GM18519 (cell line): Measurements from ENCODE around the gene CD200.
"Not testable (repeated sequence)": the region's sequence is repeated elsewhere in the genome, so short reads cannot be mapped to it uniquely, and the experiment has no call there.

Experiments used
- ATAC-seq: cut with Tn5 transposase; IDR thresholded peaks from one replicate; pipeline ENCODE4 v1.9.1; 2021; ENCODE audit warnings: mild to moderate bottlenecking, moderate library complexity; ENCODE audit not compliant: unreplicated experiment, low FRiP score

CD200 gene

DNA sequence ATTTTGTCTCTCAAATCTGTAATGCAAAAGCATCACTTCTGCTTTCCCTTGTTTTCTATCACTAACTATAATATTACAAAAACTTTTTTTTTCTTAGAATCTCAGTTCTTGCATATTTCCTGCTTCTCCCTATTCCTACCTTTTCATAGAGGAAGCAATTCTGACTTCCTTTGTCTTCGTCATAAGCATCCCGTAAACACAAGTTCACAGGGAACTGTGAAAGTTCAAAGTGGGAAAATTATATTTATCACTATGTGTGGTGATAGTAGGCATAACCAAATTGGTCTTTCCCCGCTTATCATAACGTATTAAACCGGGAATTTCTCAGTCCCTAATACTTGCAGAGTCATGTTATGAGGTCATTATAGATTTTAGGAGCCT is 22.3 kb downstream of the CD200 start:
- ATAC-seq = no peak

DNA sequence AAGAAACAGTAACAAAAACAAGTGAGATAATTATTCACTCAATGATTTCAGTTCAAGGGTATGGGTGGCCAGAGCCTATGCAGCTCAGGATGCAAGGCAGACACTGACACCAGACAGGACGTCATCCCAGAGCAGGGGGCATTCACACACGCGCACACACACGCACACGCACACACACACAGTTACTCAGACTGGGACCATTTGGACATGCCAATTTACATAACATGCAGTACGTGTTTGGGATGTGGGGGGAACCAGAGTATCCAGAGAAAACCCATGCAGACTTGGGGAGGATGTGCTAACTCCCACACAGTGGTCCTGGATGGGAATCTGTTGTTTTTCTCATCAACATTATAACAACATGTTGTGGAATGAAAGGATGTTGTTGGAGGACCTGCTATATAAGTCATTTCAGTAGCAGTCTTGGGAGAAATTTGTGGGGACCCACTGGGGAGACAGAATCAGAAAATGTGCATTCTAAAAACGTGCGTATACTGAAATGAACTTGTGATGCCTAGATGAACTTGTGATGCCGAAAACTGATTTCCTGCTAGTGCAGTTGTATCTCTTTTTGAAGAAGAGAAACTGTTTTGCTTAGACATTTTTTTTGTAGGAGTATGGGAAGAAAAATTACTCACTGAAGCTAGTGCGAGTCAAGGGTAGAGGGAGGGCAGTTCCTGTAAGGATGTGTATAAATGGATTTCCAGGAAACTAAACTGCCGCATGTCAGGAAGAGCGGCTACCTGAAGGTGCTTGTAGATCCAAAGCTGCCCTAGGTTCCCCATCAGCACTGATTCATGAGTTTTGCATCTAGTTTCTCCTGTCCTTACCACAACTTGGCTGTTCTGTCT is 25.2 kb downstream of the CD200 start:
- no peak for ATAC-seq

DNA sequence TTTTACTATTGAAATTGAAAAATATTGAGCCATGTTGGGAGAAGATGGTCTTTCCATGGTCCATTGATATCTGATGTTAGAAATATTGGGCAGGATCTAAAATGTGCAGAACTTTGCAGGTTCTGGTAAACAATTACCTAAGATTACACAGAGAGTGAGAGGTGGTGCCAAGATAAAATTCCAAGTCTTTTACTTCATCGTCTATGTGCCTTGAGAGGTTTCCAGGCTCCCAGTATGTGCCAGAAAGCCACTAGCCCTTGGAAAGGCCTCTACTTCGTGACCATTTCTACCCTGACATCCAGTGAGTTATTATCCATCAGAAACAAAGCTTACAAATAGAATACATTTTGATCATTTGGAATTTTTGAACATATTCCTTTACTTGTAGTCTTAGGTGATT is 27.6 kb downstream of the CD200 start:
- no peak for ATAC-seq

DNA sequence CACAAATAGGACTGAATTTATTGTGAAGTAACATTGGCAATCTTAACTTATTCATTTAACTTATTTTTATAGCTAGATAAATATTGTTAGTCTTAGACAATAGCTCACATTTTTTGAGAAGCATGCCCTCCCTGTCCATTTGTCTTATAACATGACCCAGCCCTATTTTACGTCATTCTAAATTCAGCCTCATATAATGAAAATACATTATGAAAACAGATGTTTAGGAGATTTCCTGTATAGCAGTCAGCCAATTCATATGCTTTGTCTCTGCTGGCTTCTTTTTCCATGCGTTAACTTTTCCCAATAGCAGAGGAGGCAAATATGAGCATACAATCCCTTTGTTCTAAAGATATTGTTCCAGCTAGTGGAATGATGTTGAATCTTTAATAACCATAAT is 29.3 kb downstream of the CD200 start:
- no peak for ATAC-seq

DNA sequence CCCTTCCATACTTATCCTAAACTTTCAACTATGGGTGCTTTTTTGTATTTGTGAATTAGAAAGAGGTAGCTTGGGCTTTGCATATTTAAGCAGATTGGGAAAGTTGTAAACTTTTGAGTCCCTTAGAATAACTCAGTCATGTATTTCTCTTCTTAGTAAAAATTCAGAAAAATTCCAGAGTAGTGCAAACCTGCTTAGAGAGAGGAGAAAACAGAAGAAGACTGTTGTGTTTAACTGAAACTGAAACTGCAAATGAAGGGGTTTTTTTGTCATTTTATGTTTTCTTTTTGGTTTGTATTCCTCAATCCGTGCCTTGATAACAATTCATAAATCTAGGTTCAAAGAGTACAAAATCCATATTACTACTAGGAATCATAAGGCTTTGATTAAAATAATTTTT is 31.3 kb downstream of the CD200 start:
- ATAC-seq = no peak

DNA sequence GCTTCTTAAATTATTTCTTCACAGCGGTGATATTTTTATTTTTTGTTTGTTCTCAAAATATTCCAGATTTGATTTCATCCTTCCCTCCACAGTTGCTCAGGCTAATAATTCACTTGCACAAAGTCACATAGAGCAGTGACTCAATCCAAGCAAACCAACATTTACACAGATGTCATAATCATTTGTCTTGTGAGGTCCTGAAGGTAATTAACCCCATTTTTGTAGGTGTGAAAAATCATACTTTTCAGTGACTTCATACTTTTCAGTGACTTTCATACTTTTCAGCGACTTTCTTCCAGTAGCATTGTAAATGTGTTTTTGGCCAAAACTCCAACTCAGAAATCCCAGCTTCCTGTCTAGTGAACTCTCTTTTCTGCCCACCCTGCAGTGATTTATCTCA is 32.1 kb downstream of the CD200 start:
- ATAC-seq = no peak

DNA sequence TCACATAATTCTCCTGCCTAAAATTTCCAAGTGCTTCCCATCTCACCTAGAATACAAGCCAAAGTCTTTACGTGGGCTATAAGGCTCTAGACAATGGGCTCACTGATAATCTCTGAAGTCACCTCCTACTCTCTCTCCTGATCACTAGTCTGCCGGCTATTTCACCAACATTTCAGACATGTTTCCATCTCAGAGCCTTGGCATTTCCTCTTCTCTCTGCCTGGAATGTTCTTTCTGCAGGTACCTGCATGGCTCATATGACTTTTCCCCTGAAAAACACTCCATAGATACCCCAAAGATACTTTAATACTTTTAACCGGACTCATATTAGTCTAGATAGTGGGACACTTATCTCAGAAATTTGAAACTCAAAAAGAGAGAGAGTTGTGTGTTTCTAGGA is 32.7 kb downstream of the CD200 start:
- no peak for ATAC-seq

DNA sequence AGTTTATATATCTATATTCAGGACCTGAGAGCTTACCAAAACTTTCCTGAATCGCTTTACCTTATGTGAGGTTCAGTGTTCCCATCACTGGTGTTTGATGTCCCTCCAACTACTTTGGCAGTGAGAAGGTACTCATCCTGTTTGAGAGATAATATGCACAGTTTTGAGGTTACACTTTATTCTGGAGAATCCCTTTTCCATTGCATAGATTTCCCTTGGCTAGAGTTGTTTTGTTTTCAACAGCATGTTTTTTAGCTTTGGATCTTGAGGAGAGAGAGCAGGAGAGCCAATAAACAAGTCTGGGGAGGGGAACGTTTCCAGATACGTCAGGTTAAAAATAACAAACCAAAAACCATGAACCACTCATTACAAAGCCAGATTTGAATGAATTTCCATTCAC is 33.6 kb downstream of the CD200 start:
- ATAC-seq = no peak

DNA sequence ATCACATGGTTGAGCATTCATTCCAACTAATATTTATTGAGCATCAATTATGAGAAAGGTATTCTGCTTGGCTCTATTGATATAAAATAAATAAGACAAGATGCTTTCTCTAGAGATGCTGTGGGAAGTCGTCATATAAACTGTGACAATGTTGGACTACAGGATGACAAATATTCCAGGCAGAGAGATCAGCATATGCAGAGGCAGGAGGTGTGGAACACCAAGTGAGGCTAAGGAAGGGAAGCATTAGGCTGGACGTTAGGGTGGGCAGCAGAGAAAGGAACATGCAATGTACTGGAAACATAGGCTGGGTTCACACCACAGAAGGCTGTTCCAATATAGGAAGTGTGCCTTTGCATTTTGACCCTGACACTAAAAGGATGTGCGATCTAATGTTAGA is 38.6 kb downstream of the CD200 start:
- ATAC-seq = no peak

DNA sequence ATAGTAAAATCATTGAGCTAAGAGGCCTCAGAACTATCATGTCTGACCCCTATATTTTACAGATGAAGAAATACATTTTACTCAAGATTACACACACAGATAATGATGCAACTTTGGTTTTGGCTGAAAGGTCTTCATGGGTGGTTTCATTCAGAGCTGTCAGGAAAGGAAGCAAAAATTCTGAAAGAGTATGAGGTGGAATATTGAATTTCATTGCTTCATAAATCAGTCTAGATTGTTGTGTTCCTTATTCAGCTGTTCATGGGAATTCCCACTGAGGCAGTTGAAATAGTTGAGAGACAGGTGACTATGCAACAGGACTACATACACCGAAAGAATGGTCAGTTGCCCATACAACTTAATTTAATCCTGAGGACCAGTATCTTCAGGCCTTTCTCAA is 39.4 kb downstream of the CD200 start:
- ATAC-seq = no peak

DNA sequence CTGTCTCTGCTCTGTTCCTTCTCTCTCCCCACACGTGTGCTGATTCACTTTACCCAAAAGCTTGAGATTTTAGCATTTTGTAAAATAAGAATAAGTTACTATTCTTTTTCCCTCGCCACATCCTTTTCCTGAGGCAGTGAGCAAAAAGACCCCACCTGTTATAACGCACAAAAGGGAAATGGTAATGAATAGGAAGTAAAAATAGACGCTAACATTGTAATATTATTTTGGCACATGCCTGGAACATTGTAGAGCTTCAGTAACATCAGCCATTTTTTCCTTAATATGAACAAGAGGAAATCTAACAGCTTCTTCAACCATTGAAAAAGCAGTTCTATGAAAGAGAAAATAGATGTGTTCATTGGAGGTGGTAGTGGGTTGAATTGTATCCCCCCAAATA is 40.5 kb downstream of the CD200 start:
- no peak for ATAC-seq

DNA sequence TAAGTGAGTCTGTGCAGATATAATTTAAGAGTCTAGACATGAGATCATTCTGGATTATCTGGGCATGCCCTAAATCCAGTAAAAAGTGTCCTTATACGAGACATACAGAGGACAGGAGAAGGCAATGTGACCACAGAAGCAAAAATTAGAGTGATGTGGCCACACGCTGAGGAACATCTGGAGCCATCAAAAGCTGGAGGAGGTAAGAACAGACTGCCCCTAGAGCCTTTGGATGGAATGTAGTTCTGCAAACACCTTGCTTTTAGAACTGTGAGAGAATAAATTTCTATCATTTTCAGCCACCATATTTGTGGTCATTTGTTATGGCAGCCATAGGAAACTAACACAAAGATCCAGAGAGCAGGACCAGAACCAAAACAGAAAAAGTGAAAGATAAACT is 41.0 kb downstream of the CD200 start:
- no peak for ATAC-seq

DNA sequence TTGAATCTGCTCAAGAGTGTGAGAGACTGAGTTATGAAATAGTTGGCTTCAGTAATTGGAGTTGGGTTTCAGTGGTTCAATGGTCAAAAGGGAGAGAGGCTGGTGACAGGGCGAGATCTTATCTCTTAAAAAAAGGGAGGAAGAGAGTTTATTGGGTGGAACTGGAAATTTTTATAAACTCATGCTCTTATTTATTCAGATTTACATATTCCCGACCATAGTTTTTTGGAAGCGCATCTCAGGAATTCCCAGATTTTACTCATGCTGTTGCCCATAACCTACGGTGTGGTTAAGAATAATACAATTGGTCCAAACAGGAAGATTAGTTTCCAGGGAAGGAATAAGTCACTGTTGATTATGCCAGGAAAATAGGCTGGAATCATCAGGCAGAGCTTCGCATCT is 41.4 kb downstream of the CD200 start:
- no peak for ATAC-seq

DNA sequence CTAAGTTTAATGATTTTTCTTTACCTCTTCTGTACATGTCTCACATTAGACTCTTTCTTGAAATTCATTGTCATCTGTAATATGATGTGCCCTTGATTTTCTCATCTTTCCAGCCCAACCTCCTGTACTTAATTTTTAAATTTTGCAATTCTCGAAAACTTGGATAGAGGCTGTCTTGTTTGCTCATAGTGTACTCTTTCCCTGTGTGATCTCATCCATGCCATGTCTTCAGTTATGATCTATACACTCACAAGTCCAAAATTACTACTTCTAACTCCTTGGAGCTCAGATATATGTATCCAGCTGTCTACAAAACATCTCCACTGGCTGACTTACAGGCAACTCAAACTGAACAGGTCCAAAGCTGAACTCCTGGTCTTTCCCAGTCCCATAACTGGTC is 42.2 kb downstream of the CD200 start:
- ATAC-seq = no peak

DNA sequence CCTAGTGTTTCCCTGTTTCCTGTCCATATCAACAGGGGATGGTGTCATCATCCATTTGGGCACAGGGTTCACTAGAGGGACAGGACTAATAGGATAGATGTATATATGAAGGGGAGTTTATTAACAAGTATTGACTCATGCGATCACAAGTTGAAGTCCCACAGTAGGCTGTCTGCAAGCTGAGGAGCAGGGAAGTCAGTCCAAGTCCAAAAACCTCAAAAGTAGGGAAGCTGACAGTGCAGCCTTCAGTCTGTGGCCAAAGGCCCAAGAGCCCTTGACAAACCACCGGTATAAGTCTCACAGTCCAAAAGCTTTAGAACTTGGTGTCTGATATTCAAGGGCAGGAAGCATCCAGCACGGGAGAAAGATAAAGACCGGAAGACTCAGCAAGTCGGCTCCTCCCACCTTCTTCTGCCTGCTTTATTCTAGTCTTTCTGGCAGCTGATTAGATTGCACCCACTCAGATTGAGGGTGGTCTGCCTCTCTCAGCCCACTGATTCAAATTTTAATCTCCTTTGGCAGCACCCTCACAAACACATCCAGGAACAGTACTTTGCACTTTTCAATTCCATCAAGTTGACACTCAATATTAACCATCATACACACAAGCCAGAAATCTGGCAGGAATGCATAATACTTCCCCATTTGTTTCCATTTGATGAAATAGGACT is 43.4 kb downstream of the CD200 start:
- ATAC-seq = no peak

DNA sequence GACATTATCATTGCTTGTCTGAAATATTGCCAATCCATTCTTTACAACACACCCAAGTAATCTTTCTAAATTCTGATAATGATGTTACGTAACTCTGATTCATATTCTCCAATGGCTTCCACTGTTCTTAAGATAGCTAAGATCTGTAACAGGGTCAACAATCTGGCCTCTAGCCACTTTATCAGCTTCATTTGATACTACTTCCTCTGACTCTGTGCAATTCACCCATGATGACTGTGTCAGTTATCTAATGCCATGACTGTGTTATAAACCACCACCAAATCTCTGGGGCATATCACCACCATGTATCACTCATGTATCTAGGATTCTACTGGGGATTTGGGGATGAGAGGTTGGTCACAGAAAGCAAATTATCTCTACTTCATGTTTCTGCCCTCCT is 44.0 kb downstream of the CD200 start:
- ATAC-seq = no peak

DNA sequence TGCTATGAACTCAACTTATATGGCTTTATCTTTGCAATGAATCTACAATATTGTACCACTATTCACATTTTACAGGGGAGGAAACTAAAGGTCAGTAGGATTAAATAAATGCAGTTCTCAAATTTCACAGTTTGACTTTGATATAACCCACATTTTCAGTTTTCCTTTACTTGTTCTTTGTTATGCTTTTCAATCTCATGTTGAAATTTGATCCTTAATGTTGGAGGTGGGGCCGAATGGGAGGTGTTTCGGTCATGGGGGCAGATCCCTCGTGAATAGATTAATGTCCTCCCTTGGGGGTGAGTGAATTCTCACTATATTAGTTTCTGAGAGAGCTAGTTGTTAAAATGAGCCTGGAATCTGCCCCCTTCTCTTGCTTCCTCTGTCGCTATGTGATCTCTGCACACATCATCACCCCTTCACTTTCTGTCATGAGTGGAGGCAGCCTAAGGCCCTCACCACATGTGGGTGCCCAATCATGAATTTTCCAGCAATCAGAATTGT is 44.7 kb downstream of the CD200 start:
- ATAC-seq = no peak

DNA sequence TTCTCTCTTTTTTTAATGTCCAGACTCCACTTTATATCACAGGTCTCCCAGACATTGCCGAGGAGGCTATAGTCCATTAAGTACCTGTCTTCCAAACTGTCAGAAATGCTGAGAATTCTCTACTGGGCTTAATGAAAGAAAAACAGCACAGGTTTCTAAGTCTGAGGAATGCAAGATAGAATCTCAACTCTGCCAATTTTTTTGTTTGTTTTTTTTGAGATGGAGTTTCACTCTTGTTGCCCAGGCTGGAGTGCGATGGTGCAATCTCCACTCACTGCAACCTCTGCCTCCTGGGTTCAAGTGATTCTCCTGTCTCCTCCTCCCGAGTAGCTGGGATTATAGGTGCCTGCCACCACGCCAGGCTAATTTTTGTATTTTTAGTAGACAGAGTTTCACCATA is 45.4 kb downstream of the CD200 start:
- not testable (repeated sequence) for ATAC-seq

DNA sequence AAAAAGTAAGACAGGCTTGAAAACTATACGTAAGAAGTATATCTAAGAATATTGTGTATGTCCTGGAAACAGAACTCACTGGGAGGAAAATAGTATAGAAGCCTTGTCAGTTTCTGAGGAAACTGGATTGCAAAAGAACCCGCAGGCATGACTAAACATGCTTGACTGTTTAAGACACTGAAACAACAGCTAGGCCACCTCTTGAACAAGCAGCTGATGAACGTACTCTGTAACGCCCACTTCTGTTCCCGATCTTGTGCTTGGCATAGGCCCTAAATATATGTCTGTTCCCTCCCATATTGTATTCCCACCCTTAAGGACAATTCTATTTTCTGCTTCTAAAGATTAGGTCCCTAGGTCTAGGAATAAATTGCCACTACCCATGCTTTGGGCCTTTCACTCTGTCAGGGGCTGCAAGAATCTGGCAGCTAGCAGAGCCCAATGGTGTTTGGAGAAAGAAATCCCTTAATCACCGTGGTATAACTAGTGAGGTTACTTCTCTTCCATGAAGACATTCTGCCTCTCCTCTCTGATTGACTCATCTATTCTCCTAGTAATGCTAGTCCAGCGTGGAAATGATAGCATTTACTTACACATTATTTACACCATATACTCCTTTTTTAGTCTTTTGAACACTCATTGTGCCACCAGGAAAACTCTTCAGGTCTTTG is 46.2 kb downstream of the CD200 start:
- ATAC-seq = no peak

DNA sequence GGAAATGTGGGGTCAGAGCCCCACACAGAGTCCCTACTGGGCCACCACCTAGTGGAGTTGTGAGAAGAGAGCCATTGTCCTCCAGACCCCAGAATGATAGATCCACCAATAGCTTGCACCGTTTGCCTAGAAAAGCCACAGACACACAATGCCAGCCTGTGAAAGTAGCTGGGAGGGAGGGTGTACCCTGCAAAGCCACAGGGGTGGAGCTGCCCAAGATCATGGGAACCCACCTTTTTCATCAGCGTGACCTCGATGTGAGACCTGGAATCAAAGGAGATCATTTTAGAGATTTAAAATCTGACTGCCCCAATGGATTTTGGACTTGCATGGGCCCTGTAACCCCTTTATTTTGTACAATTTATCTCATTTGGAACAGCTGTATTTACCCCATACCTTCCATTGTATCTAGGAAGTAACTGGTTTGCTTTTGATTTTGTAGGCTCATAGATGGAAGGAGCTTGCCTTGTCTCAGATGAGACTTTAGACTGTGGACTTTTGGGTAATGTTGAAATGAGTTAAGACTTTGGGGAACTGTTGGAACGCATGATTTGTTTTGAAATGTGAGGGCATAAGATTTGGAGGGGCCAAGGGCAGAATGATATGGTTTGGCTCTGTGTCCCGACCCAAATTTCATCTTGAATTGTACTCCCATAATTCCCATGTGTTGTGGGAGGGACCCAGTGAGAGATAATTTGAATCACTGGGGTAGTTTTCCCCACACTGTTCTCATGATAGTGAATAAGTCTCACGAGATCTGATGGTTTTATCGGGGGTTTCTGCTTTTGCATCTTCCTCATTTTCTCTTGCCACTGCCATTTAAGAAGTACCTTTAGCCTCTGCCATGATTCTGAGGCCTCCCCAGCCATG is 49.0 kb downstream of the CD200 start:
- no peak for ATAC-seq
